MM.1S (cell line): ENCODE measurements around the gene ATRN.

Source experiments
- DNase-seq: peaks from one replicate; pipeline ENCODE4 v3.0.0-alpha.2; 2015
- H2AFZ ChIP-seq: fragments of 300-600 bp; sonication (generic); 2 replicates; pipeline ENCODE4 v1.6.0; 2016; ENCODE audit warnings: antibody characterized with exemption, low read length
- H3F3A ChIP-seq: fragments of 300-600 bp; sonication (generic); 2 replicates; pipeline ENCODE4 v1.6.1; 2016; ENCODE audit warnings: mild to moderate bottlenecking, antibody characterized with exemption, low read length, moderate library complexity, mixed read lengths; ENCODE audit not compliant: insufficient read depth
- H3K27ac ChIP-seq: fragments of 300-600 bp; sonication (generic); 2 replicates; pipeline ENCODE4 v1.5.1; 2016; ENCODE audit warnings: mild to moderate bottlenecking, low read length
- H3K27me3 ChIP-seq: fragments of 300-600 bp; sonication (generic); replicated peaks from 2 replicates; pipeline ENCODE4 v1.6.0; 2016; ENCODE audit warnings: low read length; ENCODE audit not compliant: insufficient read depth
- H3K36me3 ChIP-seq: fragments of 300-600 bp; sonication (generic); replicated peaks from 2 replicates; pipeline ENCODE4 v1.6.1; 2016; ENCODE audit warnings: mild to moderate bottlenecking, low read length, mixed read lengths; ENCODE audit not compliant: insufficient read depth
- H3K4me1 ChIP-seq: fragments of 300-600 bp; sonication (generic); 2 replicates; pipeline ENCODE4 v1.6.1; 2016; ENCODE audit warnings: low read length, mixed read lengths
- H3K4me2 ChIP-seq: fragments of 300-600 bp; sonication (generic); 2 replicates; pipeline ENCODE4 v1.6.0; 2016; ENCODE audit warnings: low read depth, low read length
- H3K4me3 ChIP-seq: fragments of 300-600 bp; sonication (generic); 2 replicates; pipeline ENCODE4 v1.5.1; 2016; ENCODE audit warnings: low read length, mixed read lengths
- H3K79me2 ChIP-seq: fragments of 300-600 bp; sonication (generic); 2 replicates; pipeline ENCODE4 v1.6.1; 2016; ENCODE audit warnings: mixed run types, low read length, mixed read lengths
- H3K9ac ChIP-seq: fragments of 300-600 bp; sonication (generic); 2 replicates; pipeline ENCODE4 v1.6.1; 2016; ENCODE audit warnings: low read length, mixed read lengths
- H3K9me2 ChIP-seq: fragments of 300-600 bp; sonication (generic); replicated peaks from 2 replicates; pipeline ENCODE4 v1.6.1; 2016; ENCODE audit warnings: mild to moderate bottlenecking, low read length, mixed read lengths; ENCODE audit not compliant: insufficient read depth
- H3K9me3 ChIP-seq: fragments of 300-600 bp; sonication (generic); replicated peaks from 2 replicates; pipeline ENCODE4 v1.6.1; 2016; ENCODE audit warnings: mild to moderate bottlenecking, low read length, mixed read lengths; ENCODE audit not compliant: insufficient read depth
- H4K20me1 ChIP-seq: fragments of 300-600 bp; sonication (generic); 2 replicates; pipeline ENCODE4 v1.6.1; 2016; ENCODE audit warnings: mild to moderate bottlenecking, low read length, moderate library complexity, mixed read lengths; ENCODE audit not compliant: insufficient read depth
- EZH2 ChIP-seq: fragments of 300-600 bp; sonication (generic); optimal IDR thresholded peaks from 2 replicates; pipeline ENCODE3; 2017; ENCODE audit warnings: low read depth, mild to moderate bottlenecking, antibody characterized with exemption, low read length, mixed read lengths
- EZH2phosphoT487 ChIP-seq: fragments of 300-600 bp; sonication (generic); IDR thresholded peaks from 2 replicates; pipeline ENCODE4 v1.6.1; 2018; ENCODE audit warnings: antibody characterized with exemption, low read length
- TF ChIP-seq, protein P1 (sequence below): fragments of 300-600 bp; sonication (generic); IDR thresholded peaks from 2 replicates; pipeline ENCODE4 v1.5.1; 2016; ENCODE audit warnings: antibody characterized with exemption, low read length, mixed read lengths

The ATRN gene

DNA sequence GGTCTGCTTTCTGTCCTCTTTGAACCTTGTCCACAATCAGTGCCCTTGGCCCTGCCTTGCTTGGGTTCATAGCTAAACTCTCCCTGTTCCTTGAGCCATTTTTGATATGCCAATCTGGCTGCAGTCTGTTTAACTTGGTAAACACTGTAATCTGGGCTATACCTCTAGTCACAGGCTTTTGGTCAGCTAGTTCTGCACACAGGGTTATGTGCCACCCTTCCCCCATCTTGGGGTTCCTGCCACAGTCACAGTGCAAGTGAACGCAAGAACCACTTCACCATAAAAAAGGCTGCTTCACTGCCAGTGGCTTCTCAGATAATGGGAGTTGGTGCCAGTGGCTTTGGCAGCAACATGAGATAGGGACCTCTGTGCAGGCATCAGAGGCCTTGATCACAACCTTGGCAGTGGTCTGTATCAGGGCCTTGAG is 10.9 kb upstream of the ATRN start:
- no peaks in the 10 kb centered on the region for H3K4me1 ChIP-seq
- no peaks in the 10 kb centered on the region for H3F3A ChIP-seq
- no peaks in the 10 kb centered on the region for H4K20me1 ChIP-seq
- H3K27me3 ChIP-seq, result no peaks in the 10 kb centered on the region
- H3K4me3 ChIP-seq, result no peak overlapping the region
- H3K9ac ChIP-seq, result no peak overlapping the region
- H3K9me2 ChIP-seq, result no peaks in the 10 kb centered on the region
- H3K79me2 ChIP-seq, result no peaks in the 10 kb centered on the region
- no peak for TF ChIP-seq EZH2phosphoT487
- TF ChIP-seq, protein P1, sequence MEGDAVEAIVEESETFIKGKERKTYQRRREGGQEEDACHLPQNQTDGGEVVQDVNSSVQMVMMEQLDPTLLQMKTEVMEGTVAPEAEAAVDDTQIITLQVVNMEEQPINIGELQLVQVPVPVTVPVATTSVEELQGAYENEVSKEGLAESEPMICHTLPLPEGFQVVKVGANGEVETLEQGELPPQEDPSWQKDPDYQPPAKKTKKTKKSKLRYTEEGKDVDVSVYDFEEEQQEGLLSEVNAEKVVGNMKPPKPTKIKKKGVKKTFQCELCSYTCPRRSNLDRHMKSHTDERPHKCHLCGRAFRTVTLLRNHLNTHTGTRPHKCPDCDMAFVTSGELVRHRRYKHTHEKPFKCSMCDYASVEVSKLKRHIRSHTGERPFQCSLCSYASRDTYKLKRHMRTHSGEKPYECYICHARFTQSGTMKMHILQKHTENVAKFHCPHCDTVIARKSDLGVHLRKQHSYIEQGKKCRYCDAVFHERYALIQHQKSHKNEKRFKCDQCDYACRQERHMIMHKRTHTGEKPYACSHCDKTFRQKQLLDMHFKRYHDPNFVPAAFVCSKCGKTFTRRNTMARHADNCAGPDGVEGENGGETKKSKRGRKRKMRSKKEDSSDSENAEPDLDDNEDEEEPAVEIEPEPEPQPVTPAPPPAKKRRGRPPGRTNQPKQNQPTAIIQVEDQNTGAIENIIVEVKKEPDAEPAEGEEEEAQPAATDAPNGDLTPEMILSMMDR, result no peak
- no peak for TF ChIP-seq EZH2
- no peak overlapping the region for H3K27ac ChIP-seq
- no peak overlapping the region for H2AFZ ChIP-seq
- H3K4me2 ChIP-seq, result no peak overlapping the region
- H3K9me3 ChIP-seq, result no peaks in the 10 kb centered on the region
- DNase-seq, result no peak
- H3K36me3 ChIP-seq, result no peaks in the 10 kb centered on the region

DNA sequence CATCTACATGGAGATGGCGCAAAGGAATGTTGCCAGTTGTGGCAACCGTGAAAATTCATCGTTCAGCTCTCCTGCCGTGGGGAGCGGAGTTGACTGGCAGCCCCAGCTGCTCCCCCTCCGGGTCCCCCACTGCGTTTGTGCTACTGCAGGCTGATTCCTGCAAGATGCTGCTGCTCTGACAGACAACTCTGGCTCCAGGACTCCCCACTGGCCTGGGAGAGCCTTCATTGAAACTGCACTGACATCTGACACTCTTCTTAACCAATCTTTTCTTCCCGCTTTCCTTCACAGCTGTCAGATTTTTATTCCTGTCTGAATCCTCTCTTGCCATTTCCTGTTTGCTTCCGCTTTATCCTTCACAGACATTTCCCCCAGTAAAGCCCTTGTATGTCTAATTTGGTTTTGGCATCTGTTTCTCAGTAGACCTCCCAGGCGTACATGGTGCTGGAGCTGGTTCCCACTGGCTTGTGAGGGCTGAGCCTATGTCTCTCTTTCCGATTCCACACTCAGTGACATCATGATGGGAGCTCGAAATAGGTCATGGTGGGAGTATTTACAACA is 9.5 kb upstream of the ATRN start:
- H3K9ac ChIP-seq, result no peak overlapping the region
- TF ChIP-seq, protein P1, result no peak
- TF ChIP-seq EZH2 (no peak), EZH2phosphoT487 (no peak)
- no peak overlapping the region for H2AFZ ChIP-seq
- no peak overlapping the region for H3K4me3 ChIP-seq
- H4K20me1 ChIP-seq, result no peaks in the 10 kb centered on the region
- no peak overlapping the region for H3K27ac ChIP-seq
- DNase-seq, result no peak
- H3K79me2 ChIP-seq, result no peaks in the 10 kb centered on the region
- no peaks in the 10 kb centered on the region for H3K4me1 ChIP-seq
- H3K4me2 ChIP-seq, result no peak overlapping the region
- no peaks in the 10 kb centered on the region for H3K9me3 ChIP-seq
- no peaks in the 10 kb centered on the region for H3K36me3 ChIP-seq
- H3K9me2 ChIP-seq, result no peaks in the 10 kb centered on the region
- H3K27me3 ChIP-seq, result no peaks in the 10 kb centered on the region
- no peaks in the 10 kb centered on the region for H3F3A ChIP-seq

DNA sequence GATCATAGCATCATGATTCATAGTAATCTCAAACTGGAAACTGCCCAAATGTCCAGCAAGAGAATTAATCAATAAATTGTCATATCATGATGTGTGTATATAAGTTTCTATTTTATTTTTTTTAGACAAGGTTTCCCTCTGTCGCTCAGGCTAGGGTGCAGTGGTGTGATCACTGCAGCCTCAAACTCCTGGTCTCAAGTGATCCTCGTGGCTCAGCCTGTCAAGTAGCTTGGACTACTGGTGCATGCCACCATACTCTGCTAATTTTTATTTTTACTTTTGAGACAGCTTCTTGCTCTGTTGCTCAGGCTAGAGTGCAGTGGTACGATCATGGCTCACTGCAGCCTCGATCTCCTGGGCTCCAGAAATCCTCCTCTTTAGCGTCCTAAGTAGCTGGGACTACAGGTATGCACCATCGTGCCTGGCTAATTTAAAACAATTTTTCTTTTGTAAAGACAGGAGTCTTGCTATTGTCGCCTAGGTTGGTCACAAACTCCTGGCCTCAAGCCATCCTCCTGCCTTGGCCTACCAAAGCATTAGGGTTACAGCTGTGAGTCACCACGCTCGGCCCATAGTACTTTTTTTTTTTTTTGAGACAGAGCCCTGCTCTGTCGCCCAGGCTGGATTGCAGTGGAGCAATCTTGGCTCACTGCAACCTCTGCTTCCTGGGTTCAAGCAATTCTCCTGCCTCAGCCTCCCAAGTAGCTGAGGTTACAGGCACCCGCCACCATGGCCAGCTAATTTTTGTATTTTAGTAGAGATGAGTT is 8.7 kb upstream of the ATRN start:
- Histone ChIP-seq H3K27me3 (no peaks in the 10 kb centered on the region), H2AFZ (no peak overlapping the region), H3K27ac (no peak overlapping the region), H3K4me2 (no peak overlapping the region), H3F3A (no peaks in the 10 kb centered on the region), H3K36me3 (no peaks in the 10 kb centered on the region), H3K9me3 (no peaks in the 10 kb centered on the region), H3K9me2 (no peaks in the 10 kb centered on the region), H4K20me1 (no peaks in the 10 kb centered on the region), H3K4me1 (no peaks in the 10 kb centered on the region), H3K9ac (no peak overlapping the region), H3K79me2 (no peaks in the 10 kb centered on the region), H3K4me3 (no peak overlapping the region)
- DNase-seq, result no peak
- no peak for TF ChIP-seq EZH2

DNA sequence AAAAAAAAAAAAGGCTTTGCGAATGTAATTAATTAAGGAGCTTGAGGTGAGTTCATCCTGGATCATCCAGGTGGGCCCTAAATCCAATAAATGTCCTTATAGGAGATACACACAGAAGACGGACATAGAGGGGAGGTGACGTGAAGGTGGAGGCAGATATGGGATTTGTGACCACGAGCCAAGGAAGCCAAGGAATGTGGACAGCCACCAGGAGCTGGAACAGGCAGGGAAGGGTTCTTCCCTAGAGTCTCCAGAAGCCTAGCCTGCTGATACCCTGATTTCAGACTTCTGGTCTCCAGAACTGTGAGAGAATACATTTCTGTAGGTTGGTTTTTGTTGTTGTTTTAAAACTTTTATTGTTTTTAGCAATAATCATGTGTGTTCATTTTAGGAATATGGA is 6.7 kb upstream of the ATRN start:
- no peaks in the 10 kb centered on the region for H3F3A ChIP-seq
- no peak overlapping the region for H3K4me2 ChIP-seq
- H3K9me2 ChIP-seq, result no peaks in the 10 kb centered on the region
- no peaks in the 10 kb centered on the region for H3K79me2 ChIP-seq
- TF ChIP-seq, protein P1, result no peak
- TF ChIP-seq EZH2phosphoT487, result no peak
- no peak for DNase-seq
- H3K27ac ChIP-seq, result no peak overlapping the region
- H4K20me1 ChIP-seq, result no peaks in the 10 kb centered on the region
- H3K4me3 ChIP-seq, result no peak overlapping the region
- no peaks in the 10 kb centered on the region for H3K27me3 ChIP-seq
- H3K36me3 ChIP-seq, result no peaks in the 10 kb centered on the region
- no peaks in the 10 kb centered on the region for H3K9me3 ChIP-seq
- H3K4me1 ChIP-seq, result no peaks in the 10 kb centered on the region
- H2AFZ ChIP-seq, result no peak overlapping the region
- no peak overlapping the region for H3K9ac ChIP-seq
